HG02840 (cell line): Measurements from ENCODE around the gene RPUSD1.
"Not testable (repeated sequence)": the region's sequence is repeated elsewhere in the genome, so short reads cannot be mapped to it uniquely, and the experiment has no call there.

ENCODE experiments used
- ATAC-seq: cut with Tn5 transposase; IDR thresholded peaks from one replicate; pipeline ENCODE4 v1.9.1; 2021; ENCODE audit warnings: mild to moderate bottlenecking, moderate library complexity, moderate number of reproducible peaks; ENCODE audit not compliant: unreplicated experiment, low FRiP score

RPUSD1 gene

DNA sequence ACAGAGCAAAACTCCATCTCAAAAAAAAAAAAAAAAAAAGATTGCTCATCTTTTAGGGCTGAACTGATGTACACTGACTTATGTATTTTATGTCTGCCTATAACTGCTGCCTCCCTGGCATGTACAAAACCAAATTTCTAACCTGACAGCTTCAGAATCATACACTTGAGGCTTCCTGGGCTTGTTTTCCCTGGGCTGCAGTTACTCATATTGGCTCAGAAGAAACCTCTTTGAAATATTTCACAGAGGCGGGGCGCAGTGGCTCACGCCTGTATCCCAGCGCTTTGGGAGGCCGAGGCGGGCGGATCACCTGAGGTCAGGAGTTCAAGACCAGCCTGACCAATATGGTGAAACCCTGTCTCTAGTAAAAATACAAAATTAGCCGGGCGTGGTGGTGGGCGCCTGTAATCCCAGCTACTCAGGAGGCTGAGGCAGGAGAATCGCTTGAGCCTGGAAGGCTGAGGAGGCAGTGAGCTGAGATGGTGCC is 34.0 kb downstream of the RPUSD1 start:
- ATAC-seq, result not testable (repeated sequence)

DNA sequence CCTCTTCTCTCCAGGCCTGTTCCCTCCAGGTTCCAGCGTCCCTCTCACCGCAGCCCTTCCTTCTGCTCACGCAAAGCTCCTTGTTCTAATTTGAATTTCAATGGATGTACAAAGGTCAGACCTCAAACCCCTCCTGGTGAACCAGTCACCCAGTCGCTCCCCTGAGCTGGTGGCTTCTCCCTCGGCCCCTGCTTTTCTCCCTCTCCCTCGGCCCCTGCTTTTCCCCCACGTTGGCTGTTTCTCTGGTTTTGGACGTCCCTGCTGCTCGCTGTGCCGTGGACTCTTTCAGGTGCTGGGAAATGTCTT is 36.2 kb downstream of the RPUSD1 start:
- ATAC-seq, result no peak

- ATAC-seq, result no peak
These were observed 36.8 kb downstream of the RPUSD1 start for GRCh38 chr16:751152-752006.

- no peak for ATAC-seq
These were observed 37.7 kb downstream of the RPUSD1 start for GRCh38 chr16:750485-750884.

GRCh38 chr16:749010-749409 is 39.2 kb downstream of the RPUSD1 start:
- ATAC-seq, result no peak

DNA sequence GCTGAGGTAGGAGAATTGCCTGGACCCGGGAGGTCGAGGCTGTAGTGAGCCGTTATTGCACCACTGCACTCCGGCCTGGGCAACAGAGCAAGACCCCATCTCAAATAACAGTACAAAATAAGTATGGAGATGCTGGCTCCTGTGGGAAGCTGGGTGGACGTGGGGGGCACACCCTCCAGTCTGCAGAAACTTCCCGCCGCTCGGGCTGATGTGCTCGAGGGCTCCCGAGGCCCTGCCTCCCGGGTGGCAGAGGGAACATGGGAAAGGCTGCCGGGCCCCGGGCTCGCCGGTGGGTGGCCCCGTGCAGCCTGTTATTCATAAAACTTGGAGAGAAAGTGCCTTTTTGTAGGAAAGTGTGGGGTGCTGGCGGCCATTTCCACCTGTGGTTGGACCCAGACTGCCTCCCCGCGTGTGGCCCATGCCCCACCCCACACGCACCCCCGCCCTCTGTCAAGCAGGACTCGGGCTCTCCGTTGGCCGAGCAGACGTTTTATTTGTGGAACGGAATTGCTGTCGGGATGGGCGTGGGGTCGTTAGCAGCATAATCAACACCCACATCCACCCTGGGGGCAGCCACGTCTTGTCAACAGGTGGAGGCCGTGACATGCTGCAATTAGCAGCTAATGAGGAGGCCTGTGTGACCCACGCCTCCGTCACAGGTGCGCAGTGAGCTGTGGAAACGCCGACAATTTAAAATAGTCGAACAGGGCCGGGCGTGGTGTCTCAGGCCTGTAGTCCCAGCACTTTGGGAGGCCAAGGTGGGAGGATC is 40.0 kb downstream of the RPUSD1 start:
- ATAC-seq, result no peak

DNA sequence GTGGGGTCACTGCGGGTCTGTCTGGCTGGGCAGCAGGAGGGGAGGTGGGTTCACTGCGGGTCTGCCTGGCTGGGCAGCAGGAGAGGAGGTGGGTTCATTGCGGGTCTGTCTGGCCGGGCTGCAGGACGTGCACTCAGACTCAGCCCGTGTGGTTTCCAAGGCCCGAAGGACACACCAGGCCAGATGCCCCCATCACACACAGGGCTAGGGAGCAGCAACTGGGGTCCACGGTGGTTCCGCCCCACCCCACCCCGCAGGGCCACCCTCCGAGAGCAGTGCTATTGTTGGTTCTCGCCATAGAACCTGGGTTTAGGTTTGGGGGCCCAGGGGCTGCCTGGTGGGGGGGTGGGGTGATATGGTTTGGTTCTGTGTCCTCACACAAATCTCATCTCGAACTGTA is 41.5 kb downstream of the RPUSD1 start:
- no peak for ATAC-seq

- no peak for ATAC-seq
These were observed 42.4 kb downstream of the RPUSD1 start for GRCh38 chr16:745739-746138.

GRCh38 chr16:743794-744500 is 44.2 kb downstream of the RPUSD1 start:
- ATAC-seq, result no peak

DNA sequence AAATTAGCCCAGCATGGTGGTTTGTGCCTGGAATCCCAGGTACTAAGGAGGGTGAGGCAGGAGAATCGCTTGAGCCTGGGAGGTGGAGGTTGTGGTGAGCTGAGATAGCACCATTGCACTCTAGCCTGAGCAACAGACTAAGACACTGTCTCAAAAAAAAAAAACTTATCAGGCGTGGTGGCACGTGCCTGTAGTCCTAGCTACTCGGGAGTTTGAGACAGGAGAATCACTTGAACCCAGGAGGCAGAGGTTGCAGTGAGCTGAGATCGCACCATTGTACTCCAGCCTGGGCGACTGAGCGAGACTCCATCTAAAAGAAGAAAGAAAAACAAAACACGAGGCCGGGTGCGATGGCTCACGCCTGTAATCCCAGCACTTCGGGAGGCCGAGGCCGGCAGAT is 45.3 kb downstream of the RPUSD1 start:
- ATAC-seq, result not testable (repeated sequence)

- ATAC-seq, result no peak
These were observed 46.1 kb downstream of the RPUSD1 start for GRCh38 chr16:741986-742629.

GRCh38 chr16:740764-741505 is 47.2 kb downstream of the RPUSD1 start, which contains the start of gene CIAO3:
Gene CIAO3, minus strand, starts transcription at chr16:740997. Its CDS starts 12 bp downstream, at chr16:740985.
- peak; percentile 85 for ATAC-seq

DNA sequence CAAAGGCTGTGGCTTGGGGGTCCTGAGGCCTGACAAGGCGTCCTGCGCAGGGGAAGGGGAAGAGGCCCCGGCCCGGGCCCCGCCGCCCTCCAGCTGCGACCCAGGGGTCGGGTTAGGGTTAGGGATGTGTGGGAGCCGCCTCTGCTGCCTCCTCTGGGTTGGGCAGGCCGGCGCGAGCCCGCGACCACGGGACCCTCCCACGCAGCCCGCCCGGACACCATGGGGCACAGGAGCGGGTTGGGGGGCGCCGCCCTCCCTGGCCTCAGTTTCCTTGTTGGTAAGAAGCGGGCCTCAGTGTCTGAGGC is 47.8 kb downstream of the RPUSD1 start:
- ATAC-seq, result peak; percentile 19

GRCh38 chr16:739560-740458 is 48.4 kb downstream of the RPUSD1 start:
- ATAC-seq, result peak; percentile 7

DNA sequence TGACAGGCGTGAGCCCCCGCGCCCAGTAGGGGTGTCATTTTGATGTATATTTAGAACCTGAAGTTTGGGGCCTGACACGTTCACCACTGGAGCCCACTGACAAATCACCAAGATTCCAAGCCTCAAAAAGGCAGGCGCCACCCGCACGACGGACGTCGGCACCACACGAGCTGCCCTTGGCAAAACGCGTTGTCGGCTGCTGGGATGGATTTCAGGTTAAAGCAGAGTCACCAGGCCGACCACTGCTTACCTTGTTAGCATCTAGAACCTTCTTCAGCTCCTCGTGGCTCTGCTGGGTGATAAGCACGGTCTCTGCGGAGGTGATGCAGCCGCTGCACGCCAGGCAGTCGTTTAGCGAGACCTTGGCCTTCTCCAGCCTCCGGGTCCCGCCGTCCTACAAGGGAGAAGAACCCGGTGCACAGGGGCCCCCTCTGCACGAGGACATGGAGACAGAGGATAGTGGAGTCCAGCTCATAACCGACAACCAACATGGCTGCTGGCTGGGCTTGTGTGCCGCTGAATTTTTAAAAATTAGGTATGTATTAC is 51.2 kb downstream of the RPUSD1 start:
- ATAC-seq, result no peak

GRCh38 chr16:735982-736453 is 52.2 kb downstream of the RPUSD1 start:
- no peak for ATAC-seq

GRCh38 chr16:734981-735881 is 53.0 kb downstream of the RPUSD1 start:
- ATAC-seq, result no peak
